ENCODE measurements around the gene MACROD1.

GRCh38 chr11:64026575-64027205 lies 139.2 kb downstream of the MACROD1 start:
- TF ChIP-seq, protein P1, sequence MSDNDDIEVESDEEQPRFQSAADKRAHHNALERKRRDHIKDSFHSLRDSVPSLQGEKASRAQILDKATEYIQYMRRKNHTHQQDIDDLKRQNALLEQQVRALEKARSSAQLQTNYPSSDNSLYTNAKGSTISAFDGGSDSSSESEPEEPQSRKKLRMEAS (IDR thresholded peaks at IDR 0.05; ENCODE audit: low read depth, low read length) = no peak
- TF ChIP-seq CTCF (IDR thresholded peaks at IDR 0.05; ENCODE audit: low read depth, low read length) (no peak), POLR2A (IDR thresholded peaks at IDR 0.05; ENCODE audit: extremely low read depth, insufficient read length) (no peak), MYC (IDR thresholded peaks at IDR 0.05; ENCODE audit: low read depth, low read length) (no peak)
